ENCODE results near the gene CANT1. TPM values are rescaled to one million over a fixed set of nuclear protein-coding genes. Genes with fewer than 3 reads are reported as not detected.
"Not testable (repeated sequence)": the region's sequence is repeated elsewhere in the genome, so short reads cannot be mapped to it uniquely, and the experiment has no call there.

CANT1 gene
- total RNA-seq, 2 donors from 2014 or later: 20.9 to 40.1 TPM

- no peaks in the 10 kb centered on the region for H3K27me3 ChIP-seq
- H3K27ac ChIP-seq: no peak overlapping the region
- peaks cover 0 to 12% of the 10 kb centered on the region in 2 donors for H3K4me1 ChIP-seq
- H3K9me3 ChIP-seq: no peaks in the 10 kb centered on the region
- no peak for TF ChIP-seq CTCF (IDR thresholded peaks at IDR 0.05)
- H3K36me3 ChIP-seq: no peaks in the 10 kb centered on the region
- DNase-seq (ENCODE audit: low spot score): no peak
- H3K4me3 ChIP-seq: no peak overlapping the region
Observed at GRCh38 chr17:78963378-78963777, 46.2 kb downstream of the CANT1 start.

- H3K4me1 ChIP-seq: peaks cover 0 to 12% of the 10 kb centered on the region in 2 donors
- H3K36me3 ChIP-seq; DNase-seq (ENCODE audit: low spot score); H3K4me3 ChIP-seq; H3K27ac ChIP-seq; H3K9me3 ChIP-seq; H3K27me3 ChIP-seq: not testable (repeated sequence)
Observed at GRCh38 chr17:78962984-78963348, 46.6 kb downstream of the CANT1 start.

- Histone ChIP-seq H3K36me3 (no peaks in the 10 kb centered on the region), H3K9me3 (no peaks in the 10 kb centered on the region), H3K4me1 (peaks cover 0 to 12% of the 10 kb centered on the region in 2 donors), H3K27me3 (no peaks in the 10 kb centered on the region), H3K27ac (no peak overlapping the region), H3K4me3 (no peak overlapping the region)
- TF ChIP-seq CTCF (IDR thresholded peaks at IDR 0.05): no peak
- no peak for DNase-seq (ENCODE audit: low spot score)
Observed at GRCh38 chr17:78962345-78962983, 47.1 kb downstream of the CANT1 start.

GRCh38 chr17:78961571-78961970 is 48.0 kb downstream of the CANT1 start:
- Histone ChIP-seq H3K9me3 (no peaks in the 10 kb centered on the region), H3K4me3 (no peak overlapping the region), H3K27ac (peak overlapping the region in 1 of 2 donors; percentile 43), H3K36me3 (no peaks in the 10 kb centered on the region), H3K27me3 (no peaks in the 10 kb centered on the region), H3K4me1 (peaks cover 0 to 12% of the 10 kb centered on the region in 2 donors)
- DNase-seq (ENCODE audit: low spot score): no peak
- no peak for TF ChIP-seq CTCF (IDR thresholded peaks at IDR 0.05)

GRCh38 chr17:78960928-78961327 is 48.6 kb downstream of the CANT1 start:
- Histone ChIP-seq H3K4me1 (peaks cover 0 to 12% of the 10 kb centered on the region in 2 donors), H3K9me3 (no peaks in the 10 kb centered on the region), H3K27ac (peak overlapping the region in 1 of 2 donors; percentile 43), H3K4me3 (no peak overlapping the region), H3K36me3 (no peaks in the 10 kb centered on the region), H3K27me3 (no peaks in the 10 kb centered on the region)
- no peak for TF ChIP-seq CTCF (IDR thresholded peaks at IDR 0.05)
- DNase-seq (ENCODE audit: low spot score): peak; percentile 70

GRCh38 chr17:78959803-78960202 is 49.8 kb downstream of the CANT1 start:
- H3K27me3 ChIP-seq: no peaks in the 10 kb centered on the region
- no peaks in the 10 kb centered on the region for H3K36me3 ChIP-seq
- no peak overlapping the region for H3K27ac ChIP-seq
- H3K4me3 ChIP-seq: no peak overlapping the region
- H3K4me1 ChIP-seq: peaks cover 0 to 12% of the 10 kb centered on the region in 2 donors
- DNase-seq (ENCODE audit: low spot score): no peak
- no peak for TF ChIP-seq CTCF (IDR thresholded peaks at IDR 0.05)
- no peaks in the 10 kb centered on the region for H3K9me3 ChIP-seq

All from right atrium auricular region (tissue), 2 donors.